GM23248 (cell line): ENCODE measurements around the gene NOXA1.

Source experiments
- EZH2 ChIP-seq: fragments of 200-600 bp; sonication (generic); IDR thresholded peaks from 2 replicates; pipeline ENCODE4 v1.6.1; 2018; ENCODE audit warnings: antibody characterized with exemption, mild to moderate bottlenecking; ENCODE audit not compliant: insufficient read depth, poor library complexity, severe bottlenecking
- EZH2phosphoT487 ChIP-seq: fragments of 200-600 bp; sonication (generic); IDR thresholded peaks from 2 replicates; pipeline ENCODE4 v1.6.1; 2018; ENCODE audit warnings: antibody characterized with exemption, moderate library complexity, mild to moderate bottlenecking, low read depth; ENCODE audit not compliant: insufficient read depth

DNA sequence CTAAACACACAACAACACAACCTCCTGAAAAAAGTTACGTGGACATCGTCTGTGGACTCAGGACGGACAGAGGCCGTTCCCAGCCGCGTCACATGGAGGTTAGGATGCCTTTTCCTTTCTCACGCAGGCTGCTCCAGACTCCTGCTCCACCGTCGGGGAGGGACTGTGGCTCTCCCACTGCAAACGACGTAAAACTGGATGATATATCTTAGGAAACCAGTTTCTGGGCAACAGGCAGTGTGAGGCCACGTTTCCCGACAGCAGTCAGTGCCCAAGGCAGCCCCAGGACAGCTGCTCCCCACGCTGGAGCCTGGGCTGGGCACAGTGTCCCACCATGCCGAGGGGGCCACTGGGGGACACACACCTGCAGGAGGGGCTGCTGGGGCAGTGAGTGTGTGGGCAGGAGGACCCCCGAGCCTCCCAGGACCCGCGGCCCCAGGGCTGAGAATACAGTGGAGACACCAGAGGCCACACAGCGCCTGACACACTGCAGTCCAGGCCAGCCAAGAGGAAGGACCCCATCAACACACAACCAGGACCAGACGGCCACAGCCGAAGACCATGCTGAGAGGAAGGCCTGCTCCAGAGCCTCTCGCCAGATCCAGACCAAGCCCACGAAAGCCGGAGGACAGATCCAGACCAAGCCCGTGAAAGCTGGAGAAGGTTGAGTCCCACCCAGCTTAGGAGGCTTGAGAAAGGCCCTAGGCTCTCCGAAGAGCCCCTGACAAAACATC, 26.4 kb upstream of the NOXA1 start:
- TF ChIP-seq EZH2 (no peak), EZH2phosphoT487 (no peak)
